NCI-H524 treated with DMSO at 0.1 percent for 48 hours (cell line): ENCODE measurements around the gene MAN2B2.

Experiments used
- DNase-seq: peaks from one replicate; lab custom pipeline; 2025; lab: John Stamatoyannopoulos, UW

Gene MAN2B2

GRCh38 chr4:6574747-6575502 is at the start of gene MAN2B2:
Gene MAN2B2 (plus strand): TSS chr4:6575189. CDS start chr4:6575211, 22 bp downstream.
- no peak for DNase-seq

GRCh38 chr4:6525474-6525873 is 49.5 kb upstream of the MAN2B2 start:
- no peak for DNase-seq

- DNase-seq: no peak
Observed at GRCh38 chr4:6526156-6526555, 48.8 kb upstream of the MAN2B2 start.

DNA sequence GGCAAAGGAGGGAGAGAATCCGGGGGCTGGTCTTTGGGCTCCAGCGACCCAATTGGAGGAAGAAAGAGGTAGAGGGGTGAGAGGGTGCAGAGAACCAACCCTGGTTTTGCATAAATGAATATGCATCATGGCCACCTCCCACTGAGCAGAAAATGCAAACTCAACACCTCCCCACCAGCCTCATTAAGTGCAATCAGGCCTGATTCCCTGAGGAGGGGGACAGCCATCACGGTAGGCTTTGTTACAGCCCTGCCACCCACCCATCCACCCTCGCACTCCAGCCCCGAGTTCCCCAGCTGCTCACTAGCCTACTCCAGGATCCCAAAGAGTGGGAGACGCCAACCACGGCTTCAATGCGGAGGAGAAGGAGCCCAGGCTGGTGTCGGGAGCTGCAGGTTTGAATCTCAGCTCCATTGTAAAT is 48.3 kb upstream of the MAN2B2 start:
- DNase-seq: no peak

- DNase-seq: no peak
Observed at GRCh38 chr4:6527259-6527658, 47.7 kb upstream of the MAN2B2 start.

DNA sequence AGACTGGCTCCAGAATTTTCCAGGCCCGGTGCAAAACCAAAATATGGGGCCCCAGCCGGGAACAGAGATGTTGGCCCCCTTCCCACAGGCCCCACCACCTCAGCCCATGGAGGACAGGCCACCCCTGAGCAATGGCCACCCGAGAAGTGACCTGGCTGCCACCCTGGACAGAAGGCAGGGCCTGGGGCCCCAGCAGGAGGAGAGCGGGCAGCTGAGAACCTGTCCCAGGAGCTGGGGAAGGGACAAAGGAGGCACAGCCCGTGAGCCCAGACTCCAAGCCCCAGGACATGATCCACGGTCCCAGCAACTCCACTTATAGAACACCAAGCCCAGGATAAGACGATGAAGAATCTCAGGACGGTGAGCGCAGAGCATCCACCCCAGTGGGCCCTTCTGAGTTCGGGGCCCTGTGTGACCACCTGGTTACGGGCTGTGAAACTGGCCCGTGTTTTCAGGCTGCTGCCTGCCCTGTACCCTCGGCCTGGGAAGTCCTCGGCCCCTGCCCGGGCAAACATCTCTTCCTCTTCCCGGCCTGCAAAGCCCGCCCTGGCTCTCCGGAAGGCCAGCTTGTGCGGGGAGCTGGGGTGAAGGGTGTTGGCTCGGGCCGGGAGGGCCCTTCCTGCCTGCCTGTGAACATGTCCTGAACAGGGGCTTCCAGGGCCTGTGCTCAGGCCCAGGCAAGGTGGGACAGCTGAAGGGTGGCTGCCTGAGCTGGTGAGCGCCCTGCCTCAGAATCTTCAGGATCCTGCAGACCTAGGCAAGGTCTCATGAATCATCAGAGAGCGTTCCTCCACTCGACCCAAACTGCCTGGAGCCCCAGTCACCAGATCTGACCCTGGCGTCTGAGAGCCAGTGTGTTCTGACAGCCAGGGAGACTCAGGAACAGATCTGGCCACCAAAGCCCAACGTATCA is 47.0 kb upstream of the MAN2B2 start:
- DNase-seq: no peak

DNA sequence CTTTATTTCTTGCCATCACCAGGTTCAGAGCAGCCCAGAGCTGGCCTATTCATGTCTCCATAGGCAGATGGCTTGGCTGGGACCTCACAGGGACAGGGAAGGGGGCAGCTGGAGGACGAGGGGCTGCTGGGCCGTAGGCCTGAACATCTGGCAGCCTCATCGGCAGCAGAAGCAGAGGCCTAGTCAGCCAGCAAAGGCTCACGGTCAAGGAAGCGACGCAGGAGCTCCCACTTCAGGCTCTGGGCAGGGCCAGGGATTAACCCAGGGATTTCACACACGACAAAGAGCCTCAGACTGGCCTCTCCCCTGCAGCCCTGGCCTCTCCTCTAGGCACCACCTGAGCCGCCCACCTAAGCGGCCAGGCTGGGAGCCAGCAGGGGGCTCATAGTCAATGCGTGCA is 46.0 kb upstream of the MAN2B2 start:
- peak; percentile 72 for DNase-seq

GRCh38 chr4:6530301-6530700 is 44.7 kb upstream of the MAN2B2 start:
- no peak for DNase-seq

DNA sequence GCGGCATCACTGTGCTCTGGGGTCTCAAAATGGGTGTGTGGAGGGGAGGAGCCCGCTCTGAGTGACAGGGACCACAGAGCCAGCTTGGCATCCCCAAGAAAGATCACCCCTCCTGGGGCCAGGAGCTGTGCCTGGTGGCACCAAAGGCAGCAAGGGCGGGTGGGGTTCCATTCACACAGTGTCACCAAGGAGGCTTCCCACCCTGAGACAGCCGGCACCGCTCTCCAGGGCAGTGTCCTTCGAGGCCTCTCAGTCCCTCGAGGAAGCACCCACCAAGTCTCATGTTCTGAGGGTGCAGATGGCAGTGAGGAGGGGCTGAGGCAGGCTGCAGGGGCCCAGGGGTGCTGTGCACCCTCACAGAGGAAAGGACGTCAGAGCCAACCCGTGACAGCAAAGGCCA is 44.0 kb upstream of the MAN2B2 start:
- no peak for DNase-seq

DNA sequence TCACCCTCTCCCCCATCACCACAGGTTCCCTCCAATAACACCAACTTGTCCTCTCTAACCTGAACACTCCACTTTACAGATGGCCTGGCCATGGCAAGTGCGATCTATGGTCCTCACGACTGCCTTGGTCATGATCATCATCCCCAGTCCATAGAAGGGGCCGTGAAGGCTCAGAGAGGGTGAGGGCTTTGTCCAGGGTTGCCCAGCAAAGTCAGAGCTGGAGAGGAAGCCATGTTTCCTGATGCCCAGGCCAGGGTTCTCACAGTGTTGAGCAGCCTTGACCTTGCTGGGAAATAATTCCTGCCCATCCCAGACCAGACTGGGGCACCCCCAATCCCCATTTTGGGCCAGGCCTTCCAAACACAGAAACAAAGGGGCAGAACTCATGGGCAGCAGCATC is 42.9 kb upstream of the MAN2B2 start:
- DNase-seq: no peak

GRCh38 chr4:6532658-6533057 is 42.3 kb upstream of the MAN2B2 start:
- no peak for DNase-seq

- DNase-seq: no peak
Observed at GRCh38 chr4:6534050-6534449, 40.9 kb upstream of the MAN2B2 start.

DNA sequence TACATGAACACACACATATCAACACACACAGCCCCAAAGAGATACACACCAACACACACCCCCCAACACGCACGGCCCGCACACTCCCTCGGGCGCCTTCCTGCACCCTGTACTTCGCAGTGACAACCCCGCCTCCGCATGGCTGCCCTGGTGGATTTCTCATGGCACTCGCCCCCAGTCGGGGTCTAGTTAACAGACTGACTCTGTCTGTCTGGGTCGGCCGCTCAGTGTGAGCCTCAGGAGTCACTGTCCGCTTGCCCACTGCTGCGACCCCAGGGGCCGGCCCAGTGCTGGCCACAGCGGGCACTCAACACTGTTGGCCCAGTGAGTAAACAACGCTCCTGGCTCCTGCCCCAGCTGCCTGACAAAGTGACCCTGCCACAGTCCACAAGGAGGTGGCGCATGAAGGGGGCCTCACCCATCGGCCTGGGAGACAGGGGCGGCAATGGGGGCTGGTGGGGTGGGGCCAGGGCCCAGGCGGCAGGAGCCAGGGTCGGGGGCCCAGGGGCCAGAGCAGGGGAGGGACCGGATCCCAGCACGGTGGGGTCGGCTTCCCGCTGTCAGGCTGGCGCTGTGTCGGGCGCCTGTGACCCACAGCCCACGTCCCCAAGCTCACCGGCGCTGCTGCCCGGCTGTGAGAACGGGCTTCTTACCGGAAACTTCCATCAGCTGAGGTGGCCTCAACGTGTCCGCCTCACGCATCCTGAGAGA is 40.2 kb upstream of the MAN2B2 start:
- DNase-seq: no peak

- no peak for DNase-seq
Observed at GRCh38 chr4:6535329-6535692, 39.7 kb upstream of the MAN2B2 start.

DNA sequence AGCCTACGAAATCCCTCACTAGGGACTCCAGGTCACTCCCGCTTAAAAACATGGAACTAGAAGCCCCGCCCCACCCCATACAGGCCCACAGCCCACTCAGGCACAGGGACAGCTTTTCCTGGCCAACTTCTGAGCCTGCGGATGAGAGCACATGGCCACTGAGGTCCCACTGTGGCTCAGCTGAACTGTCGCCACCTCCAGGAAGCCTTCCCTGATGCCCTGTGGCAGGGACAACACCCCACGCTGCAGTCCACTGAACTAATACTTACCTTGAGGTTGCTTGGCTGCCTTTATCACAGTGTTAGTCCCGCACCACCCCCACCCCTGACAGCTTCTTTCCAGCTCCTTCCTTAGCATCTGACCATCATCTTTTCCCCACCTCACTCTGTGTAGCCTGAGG is 39.3 kb upstream of the MAN2B2 start:
- no peak for DNase-seq

DNA sequence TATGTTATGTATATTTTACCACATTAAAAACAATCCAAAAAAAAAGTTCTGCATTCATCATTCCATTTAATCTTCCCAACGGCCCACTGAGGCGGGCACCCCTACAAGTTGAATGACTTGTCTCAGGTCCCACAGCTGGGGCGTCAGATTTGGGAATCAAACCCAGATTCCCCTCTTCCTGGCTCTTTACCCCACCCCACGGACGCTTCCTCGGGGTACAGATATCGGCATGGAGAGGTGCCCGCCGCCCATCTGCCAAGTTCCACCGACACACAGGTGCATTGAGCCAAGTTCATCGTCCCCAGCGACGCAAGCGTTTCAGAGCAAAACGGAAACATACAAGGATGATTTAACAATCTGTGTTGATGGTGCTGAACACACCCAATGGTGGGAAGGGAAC is 36.9 kb upstream of the MAN2B2 start:
- DNase-seq: no peak

- no peak for DNase-seq
Observed at GRCh38 chr4:6538575-6538974, 36.4 kb upstream of the MAN2B2 start.

- DNase-seq: no peak
Observed at GRCh38 chr4:6539009-6539764, 35.8 kb upstream of the MAN2B2 start.

DNA sequence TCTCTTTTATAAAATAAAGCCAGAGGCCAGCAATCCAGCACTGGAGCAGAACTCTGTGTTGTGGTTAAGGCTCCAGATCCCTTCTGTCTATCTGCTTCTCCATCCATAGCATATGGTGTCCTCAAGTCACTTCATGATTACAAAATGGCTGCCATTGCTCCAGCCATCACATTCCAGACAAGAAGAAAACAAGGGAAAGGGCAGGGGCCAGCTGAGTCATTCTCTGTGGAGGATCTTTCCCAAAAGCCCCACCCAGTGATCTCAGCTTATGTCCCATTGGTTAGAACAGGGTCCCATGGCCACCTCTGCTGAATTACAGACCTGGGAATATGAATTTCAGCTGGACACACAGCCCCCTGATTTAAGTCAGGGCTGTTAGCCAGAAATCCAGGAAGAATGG is 34.1 kb upstream of the MAN2B2 start:
- DNase-seq: no peak

- DNase-seq: no peak
Observed at GRCh38 chr4:6541789-6542188, 33.2 kb upstream of the MAN2B2 start.

DNA sequence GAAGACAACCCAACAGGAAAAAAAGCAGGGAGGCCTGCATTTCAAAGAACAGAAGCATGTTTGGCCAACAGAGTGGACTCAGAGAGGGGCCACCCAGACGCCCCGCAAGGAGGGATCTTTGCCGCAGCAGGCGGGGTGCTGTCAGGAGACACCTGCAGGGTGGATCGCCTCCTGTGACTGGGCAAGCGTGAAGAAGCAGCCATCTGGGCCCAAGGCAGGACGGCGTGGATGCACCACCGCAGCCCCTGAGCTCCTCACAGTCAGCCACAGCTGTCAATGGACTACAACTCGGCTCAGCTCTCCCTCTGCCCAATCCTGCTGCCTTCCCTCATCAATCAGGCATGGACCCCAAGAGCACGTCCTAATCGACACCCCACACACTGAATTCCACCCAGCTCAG is 32.0 kb upstream of the MAN2B2 start:
- peak; percentile 74 for DNase-seq

GRCh38 chr4:6546091-6546490 is 28.9 kb upstream of the MAN2B2 start:
- no peak for DNase-seq
